ENCODE measurements around the gene CDC6. TPM values are rescaled to one million over a fixed set of nuclear protein-coding genes. Genes with fewer than 3 reads are reported as not detected.

The CDC6 gene, protein sequence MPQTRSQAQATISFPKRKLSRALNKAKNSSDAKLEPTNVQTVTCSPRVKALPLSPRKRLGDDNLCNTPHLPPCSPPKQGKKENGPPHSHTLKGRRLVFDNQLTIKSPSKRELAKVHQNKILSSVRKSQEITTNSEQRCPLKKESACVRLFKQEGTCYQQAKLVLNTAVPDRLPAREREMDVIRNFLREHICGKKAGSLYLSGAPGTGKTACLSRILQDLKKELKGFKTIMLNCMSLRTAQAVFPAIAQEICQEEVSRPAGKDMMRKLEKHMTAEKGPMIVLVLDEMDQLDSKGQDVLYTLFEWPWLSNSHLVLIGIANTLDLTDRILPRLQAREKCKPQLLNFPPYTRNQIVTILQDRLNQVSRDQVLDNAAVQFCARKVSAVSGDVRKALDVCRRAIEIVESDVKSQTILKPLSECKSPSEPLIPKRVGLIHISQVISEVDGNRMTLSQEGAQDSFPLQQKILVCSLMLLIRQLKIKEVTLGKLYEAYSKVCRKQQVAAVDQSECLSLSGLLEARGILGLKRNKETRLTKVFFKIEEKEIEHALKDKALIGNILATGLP
- 1 to 10 TPM in 1 of 4 donors, under 1 TPM in 3; 0.16 to 2.2 (median 0.30) TPM for total RNA-seq

DNA sequence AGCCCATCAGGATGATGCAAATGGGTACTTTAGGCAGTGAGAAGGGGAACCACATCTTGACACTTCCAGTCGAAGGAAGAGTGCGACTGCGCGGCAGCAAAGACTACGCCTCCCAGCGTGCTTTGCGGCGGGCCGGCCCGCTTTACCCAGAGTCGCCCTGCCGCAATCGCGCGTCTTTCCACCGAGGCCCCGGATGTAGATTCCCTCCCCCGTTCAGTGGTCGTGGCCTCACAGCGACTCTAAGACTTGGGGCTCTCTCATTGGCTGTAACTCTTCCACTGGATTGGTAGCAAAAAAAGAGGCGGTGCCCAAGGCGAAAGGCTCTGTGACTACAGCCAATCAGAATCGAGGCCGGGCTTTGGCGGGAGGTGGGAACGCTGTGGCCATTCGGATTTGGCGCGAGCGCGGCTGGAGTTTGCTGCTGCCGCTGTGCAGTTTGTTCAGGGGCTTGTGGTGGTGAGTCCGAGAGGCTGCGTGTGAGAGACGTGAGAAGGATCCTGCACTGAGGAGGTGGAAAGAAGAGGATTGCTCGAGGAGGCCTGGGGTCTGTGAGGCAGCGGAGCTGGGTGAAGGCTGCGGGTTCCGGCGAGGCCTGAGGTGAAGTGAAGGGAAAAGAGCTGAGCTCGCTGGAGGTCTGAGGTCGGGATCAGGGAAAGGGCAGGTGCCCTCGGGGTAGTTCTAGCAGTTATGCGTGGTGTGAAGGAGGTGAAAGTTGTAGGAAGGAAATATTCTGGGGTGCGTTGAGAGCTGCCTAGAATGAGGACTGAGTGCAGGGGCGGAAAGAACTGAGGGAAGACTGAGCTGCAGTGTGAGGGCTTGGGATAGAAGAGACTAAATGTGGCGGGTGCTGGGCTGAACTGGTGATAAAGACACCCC, at the start of gene CDC6:
CDC6 (plus strand) TSS at position 386 of the 876 bp plus-strand sequence. CDS start 1,542 bp downstream, outside the sequence.
- TF ChIP-seq, protein P1, sequence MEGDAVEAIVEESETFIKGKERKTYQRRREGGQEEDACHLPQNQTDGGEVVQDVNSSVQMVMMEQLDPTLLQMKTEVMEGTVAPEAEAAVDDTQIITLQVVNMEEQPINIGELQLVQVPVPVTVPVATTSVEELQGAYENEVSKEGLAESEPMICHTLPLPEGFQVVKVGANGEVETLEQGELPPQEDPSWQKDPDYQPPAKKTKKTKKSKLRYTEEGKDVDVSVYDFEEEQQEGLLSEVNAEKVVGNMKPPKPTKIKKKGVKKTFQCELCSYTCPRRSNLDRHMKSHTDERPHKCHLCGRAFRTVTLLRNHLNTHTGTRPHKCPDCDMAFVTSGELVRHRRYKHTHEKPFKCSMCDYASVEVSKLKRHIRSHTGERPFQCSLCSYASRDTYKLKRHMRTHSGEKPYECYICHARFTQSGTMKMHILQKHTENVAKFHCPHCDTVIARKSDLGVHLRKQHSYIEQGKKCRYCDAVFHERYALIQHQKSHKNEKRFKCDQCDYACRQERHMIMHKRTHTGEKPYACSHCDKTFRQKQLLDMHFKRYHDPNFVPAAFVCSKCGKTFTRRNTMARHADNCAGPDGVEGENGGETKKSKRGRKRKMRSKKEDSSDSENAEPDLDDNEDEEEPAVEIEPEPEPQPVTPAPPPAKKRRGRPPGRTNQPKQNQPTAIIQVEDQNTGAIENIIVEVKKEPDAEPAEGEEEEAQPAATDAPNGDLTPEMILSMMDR (IDR thresholded peaks at IDR 0.05; ENCODE audit: low read depth) = no peak

DNA sequence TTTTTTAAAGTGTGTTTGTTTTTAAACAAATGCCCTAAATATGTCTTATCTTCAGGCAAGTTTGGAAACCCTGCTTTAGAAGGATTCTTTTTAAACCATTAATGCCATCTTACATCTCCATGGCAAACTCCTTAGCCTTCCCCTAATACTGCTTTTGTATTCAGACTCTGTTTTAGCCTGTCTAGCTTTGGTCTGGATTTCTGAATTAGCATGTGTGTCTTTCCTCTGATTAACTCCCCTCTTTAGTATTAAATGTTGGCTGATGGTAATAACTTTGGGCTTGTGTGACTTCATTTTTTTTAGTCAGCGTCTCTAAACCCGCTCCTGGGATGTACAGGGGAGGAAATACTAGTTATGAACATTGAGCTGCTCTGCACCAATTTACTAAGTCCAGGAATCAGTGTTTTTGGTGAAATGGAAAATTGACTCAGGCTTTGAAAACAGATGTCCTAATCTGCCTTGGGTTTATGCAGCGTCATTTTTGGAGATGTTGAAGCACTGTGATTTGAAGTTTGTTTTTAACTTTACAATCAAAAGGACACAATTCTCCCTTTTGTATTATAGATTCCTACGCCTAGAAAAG, 46.3 kb upstream of the CDC6 start:
- TF ChIP-seq, protein P1 (IDR thresholded peaks at IDR 0.05; ENCODE audit: low read depth) = no peak

DNA sequence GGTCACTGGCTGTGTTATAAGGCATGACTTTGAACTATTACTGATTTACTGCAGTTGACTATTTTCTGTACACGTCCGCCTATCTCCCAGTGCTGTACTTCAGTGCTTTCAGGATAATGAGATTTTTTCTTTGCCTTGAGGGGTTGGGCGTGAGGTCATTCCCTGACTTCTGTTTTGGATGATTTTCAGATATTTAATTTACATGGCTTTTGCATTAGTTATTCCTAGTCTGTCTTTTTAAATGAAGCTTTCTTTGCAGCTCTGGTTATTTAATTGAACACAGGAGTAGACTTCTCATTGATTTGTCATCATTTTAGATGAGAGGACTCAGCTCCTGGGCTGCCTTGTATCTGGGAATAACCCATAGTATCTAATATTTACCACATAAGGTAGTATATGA, 44.9 kb upstream of the CDC6 start:
- TF ChIP-seq, protein P1 (IDR thresholded peaks at IDR 0.05; ENCODE audit: low read depth) = no peak

DNA sequence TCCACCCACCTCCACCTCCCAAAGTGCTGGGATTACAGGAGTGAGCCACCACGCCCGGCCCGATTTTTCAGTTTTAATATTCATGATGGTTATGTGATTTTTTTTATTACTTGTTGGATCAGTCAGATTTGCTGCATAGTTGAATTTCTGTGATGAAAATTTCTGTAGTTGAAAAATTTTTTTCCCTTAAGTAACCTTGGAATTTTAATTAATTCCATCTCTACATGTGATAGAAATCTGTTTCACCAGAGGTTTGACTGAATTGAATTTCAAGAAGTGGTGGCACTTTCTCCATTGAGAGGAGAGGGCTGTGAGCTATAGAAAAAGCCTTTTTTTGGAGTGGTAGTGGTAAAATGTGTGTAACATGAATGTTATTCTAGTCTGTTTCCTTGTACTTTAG, 43.9 kb upstream of the CDC6 start:
- TF ChIP-seq, protein P1 (IDR thresholded peaks at IDR 0.05; ENCODE audit: low read depth) = no peak

DNA sequence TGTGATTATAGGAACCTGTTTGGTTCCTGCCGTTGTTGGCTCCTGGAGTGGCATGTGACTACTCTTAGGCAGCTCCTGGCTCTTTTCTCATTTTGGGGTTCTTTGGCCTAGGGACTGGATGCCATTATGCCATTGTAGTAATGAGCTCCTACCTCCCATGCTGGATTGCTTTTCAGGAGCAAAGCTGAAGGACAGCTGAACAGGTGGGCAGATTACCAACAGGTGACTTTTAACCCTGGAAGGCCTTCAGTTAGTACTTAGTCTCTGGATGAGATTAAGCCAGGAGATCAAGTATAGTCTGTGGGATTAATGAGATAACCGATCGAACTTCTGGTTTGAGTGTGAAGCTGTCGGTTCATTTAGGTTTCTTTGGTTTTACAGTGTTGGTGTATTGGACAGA, 43.4 kb upstream of the CDC6 start:
- TF ChIP-seq, protein P1 (IDR thresholded peaks at IDR 0.05; ENCODE audit: low read depth) = no peak

DNA sequence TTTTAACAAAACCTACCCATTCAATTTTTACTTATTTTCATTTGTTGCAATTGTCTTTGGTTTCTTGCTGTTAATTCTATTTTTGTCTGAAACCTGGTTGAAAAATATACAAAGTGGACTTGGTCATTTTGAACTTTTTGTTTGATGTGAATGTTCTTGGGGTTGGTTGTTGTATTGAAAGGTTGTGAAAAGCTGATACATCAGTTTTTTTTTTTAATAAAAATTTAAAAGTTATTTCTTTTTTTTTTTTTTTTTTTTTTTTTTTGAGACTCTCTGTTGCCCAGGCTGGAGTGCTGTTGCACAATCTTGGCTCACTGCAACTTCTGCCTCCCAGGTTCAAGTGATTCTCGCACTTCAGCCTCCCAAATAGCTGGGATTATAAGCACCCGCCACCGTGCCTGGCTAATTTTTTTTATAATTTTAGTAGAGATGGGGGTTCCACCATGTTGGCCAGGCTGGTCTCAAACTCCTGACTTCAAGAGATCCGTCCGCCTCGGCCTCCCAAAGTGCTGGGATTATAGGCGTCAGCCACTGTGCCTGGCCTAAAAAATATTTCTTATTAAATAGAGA, 39.7 kb upstream of the CDC6 start:
- TF ChIP-seq, protein P1 (IDR thresholded peaks at IDR 0.05; ENCODE audit: low read depth) = no peak
